Stimulated activated CD4-positive, alpha-beta T cell treated with anti-CD3 and anti-CD28 coated beads, Interleukin-15, amount 100 ng/mL, for 1 hour (primary cell): ENCODE data around the gene TSC2.

Experiments used
- DNase-seq, 2 donors: peaks; one replicate each; pipeline ENCODE4 v3.0.0-alpha.2; 2020; ENCODE audit warnings: low read depth in 1 of 2, low spot score in 1 of 2

Gene TSC2

GRCh38 chr16:2042986-2043666 lies 4.7 kb upstream of the TSC2 start:
- DNase-seq: no peak

DNA sequence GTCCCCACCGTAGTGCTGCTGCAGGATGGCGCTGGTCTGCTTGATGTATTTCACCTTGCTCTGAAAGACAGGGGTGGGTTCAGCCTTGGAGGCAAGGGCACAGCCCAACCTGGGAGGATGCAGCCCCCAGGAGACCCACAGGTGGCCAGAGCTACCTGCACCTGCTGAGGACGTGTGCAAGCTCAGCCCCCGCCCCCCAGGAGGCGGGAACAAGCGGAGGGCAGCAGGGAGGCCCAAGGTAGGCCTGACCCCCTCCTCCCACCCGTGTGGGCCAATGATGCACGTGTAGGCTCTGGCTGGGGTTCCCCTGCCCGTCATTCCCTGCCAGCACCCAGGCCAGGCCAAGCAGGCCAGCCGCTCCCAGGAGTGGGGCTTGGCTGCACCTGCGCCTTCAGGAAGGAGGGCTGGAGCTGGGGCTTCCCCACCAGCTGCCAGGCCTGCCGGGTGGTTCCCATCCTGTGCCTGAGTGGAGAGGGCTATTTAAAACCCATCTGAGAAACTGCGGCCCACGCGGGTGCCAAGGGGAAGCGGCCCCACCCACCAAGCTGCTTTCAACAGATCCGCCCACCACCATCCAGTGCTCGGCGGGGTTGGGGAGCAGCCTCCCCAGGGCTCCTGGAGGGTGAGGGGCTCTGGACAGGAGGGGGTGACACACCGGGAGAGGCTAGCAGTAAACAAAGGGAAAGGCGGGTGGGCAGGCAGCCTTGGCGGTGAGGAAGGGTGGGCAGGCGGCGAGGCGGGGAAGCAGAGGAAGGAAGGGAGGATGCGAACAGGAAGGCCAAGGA lies 3.9 kb upstream of the TSC2 start:
- no peak for DNase-seq

DNA sequence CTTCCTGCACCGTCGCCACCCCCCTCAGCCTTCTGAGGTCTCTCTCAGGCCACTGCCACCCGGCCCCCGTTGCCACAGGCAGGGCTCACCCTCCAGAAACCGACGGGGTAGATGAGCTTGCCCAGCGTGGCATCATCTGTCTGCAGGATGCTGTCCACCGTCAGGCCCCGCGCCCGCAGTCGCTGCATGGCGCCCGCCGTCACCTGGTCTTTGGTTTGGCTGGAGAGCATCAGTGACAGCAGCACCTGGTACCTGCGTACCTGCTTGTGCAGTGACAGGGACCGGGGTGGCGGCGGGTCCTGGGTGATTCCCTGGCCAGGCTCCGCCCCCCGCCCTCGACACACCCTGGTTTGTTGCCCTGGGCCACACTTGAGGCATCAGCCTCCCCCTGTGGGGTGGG lies 3.2 kb upstream of the TSC2 start:
- DNase-seq: no peak

GRCh38 chr16:2045965-2046892 lies 1.6 kb upstream of the TSC2 start:
- no peak for DNase-seq

GRCh38 chr16:2046893-2047329 lies 874 bp upstream of the TSC2 start:
- DNase-seq: no peak

GRCh38 chr16:2048116-2048543 lies 345 bp downstream of the TSC2 start:
- DNase-seq: no peak

- DNase-seq: no peak
Observed at GRCh38 chr16:2053211-2053610, 5.4 kb downstream of the TSC2 start.

GRCh38 chr16:2053897-2054296 lies 6.1 kb downstream of the TSC2 start:
- no peak for DNase-seq

- no peak for DNase-seq
Observed at GRCh38 chr16:2054543-2055245, 6.9 kb downstream of the TSC2 start.

DNA sequence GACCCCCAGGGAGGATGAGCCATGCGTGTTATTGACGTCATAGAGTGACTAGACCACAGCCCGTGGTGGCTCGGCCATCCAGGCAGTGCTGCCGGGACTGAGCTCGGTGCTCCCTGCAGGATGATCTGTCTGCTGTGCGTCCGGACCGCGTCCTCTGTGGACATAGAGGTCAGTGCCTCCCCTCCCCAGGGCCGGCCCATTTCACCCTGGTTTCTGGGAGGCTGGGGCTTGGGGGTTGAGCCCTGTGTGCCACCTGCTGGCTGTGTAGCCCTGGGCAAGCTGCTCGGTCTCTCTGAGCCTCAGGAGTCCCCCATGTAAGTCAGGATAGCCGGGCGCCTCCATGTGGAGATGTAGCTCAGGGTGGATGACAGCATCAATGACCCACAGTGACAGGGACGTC lies 8.3 kb downstream of the TSC2 start:
- no peak for DNase-seq

- no peak for DNase-seq
Observed at GRCh38 chr16:2056681-2057407, 9.1 kb downstream of the TSC2 start.

DNA sequence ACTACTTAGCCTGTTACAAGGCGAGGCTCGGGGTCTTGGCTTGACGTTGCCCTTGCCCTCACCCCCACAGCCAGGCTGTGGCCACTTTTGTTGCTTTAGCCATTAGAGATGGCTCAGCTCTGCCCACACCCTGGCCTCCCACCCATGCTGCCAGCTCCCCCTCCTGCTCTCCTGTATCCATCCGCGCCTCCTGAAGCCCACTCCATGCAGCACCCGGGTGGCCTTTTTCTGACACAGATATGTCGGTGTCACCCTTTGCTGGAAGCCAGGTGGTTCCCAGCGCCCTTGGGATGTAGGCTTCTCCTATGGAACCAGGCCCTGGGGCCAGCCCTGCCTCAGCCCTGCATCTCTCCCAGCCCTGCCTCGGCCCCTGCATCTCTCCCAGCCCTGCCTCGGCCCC lies 9.7 kb downstream of the TSC2 start:
- no peak for DNase-seq

GRCh38 chr16:2058420-2058819 lies 10.6 kb downstream of the TSC2 start:
- no peak for DNase-seq

DNA sequence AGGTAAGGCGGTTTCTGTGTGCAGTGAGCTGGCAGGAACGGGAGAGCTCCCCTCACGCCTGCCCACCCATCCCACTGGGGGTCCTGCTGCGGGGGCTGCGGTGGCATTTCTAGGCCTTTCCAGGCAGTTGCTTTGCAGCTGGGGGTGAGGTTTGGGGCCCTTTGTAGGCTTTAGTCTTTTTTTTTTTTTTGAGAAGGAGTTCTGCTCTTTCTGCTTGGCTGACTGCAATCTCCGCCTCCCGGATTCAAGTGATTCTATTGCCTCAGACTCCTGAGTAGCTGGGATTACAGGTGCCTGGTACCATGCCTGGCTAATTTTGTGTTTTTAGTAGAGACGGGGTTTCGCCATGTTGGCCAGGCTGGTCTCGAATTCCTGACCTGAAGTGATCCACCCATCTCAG lies 11.1 kb downstream of the TSC2 start:
- no peak for DNase-seq

DNA sequence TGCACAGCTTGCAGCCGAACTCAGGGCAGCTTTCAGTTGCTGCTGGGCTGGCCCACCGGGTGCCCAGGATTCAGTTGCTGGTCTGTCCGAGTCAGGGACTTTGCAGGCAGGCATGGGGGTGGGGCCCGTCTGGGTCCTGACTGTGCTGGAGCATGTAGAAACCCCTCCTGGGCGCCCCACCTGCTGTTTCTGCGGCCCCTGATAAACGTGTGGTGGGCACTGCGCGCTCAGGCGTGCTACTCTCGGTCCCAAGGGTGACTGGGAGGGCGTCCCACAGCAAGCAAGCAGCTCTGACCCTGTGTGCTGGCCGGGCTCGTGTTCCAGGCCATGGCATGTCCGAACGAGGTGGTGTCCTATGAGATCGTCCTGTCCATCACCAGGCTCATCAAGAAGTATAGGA lies 12.6 kb downstream of the TSC2 start:
- DNase-seq: no peak

DNA sequence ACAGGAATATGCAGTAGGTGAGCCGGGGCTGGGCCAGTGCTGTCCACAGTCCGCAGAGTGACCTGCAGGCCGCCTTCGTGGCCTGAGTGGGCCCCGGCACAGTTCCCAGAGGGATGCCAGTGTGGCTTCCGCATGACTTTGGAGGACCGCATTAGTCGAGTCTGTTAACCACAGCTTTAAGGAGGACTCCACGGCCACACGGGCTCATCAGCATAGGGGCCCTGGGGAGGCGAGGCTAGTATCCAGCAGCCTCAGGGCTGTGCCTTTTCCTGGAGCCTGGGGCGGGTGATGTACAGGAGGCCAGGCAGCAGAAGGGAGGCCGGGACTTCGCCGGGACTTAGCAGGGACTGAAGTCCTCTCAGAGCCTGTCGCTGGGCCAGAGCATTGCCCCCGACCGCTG lies 13.2 kb downstream of the TSC2 start:
- DNase-seq: no peak

DNA sequence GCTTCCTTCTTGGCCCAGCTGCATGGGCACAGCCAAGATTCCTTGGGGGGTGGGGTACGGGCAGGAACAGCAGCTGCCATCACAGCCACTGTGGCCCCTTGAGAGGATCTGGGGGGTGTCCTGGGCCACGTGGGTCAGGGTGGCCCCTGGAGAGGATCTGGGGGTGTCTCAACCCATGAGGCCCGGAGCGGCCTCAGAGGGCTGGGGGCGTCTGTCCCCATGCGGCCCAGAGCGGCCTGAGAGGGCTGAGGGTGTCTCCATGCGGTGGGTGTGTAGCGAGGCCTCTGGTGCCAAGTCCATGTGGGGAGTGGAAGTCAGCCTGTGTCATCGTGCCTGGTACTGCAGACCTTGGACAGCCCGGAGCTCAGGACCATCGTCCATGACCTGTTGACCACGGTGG lies 13.7 kb downstream of the TSC2 start:
- DNase-seq: no peak

GRCh38 chr16:2062801-2063200 lies 15.0 kb downstream of the TSC2 start:
- DNase-seq: no peak

- DNase-seq: no peak
Observed at GRCh38 chr16:2063861-2064260, 16.1 kb downstream of the TSC2 start.

GRCh38 chr16:2064368-2064945 lies 16.7 kb downstream of the TSC2 start:
- no peak for DNase-seq
